ENCODE measurements around the gene RAPGEF5. TPM values are rescaled to one million over a fixed set of nuclear protein-coding genes. Genes with fewer than 3 reads are reported as not detected.

The RAPGEF5 gene
- total and polyA plus RNA-seq, 4 donors, result 7.1 to 54.8 (median 13.0) TPM

DNA sequence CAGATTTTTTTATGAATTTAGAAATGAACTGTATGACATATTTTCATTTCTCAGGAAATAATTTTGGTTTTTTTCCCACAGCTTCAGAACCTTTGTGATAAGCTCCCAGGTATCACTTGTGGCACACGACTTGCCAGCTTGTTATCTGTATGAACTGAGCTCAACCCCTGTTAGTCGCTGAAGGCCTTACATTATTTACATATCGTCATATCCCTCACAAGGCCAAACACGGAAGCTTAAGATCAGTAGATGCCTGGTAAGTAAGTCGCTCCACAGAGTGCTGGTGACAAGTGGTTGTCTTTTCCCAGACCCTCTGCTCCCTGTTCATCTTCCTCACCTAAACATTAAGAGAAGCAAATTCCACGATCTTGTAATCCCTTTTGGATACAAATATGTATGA, 55.2 kb downstream of the RAPGEF5 start:
- Histone ChIP-seq H3K9ac (ENCODE audit: low read depth in 1 of 2, low read length in 2 of 2) (no peak overlapping the region), H3K9me3 (ENCODE audit: control insufficient read depth in 4 of 4, low read length in 3 of 4) (no peaks in the 10 kb centered on the region), H3K36me3 (ENCODE audit: control insufficient read depth in 4 of 4, insufficient read depth in 3 of 4, low read depth in 1 of 4, low read length in 3 of 4) (peaks cover 0 to 5% (median 1%) of the 10 kb centered on the region in 4 donors), H3K27me3 (ENCODE audit: control insufficient read depth in 4 of 4, insufficient read depth in 4 of 4, low read length in 3 of 4) (no peaks in the 10 kb centered on the region), H3K4me1 (ENCODE audit: control insufficient read depth in 4 of 4, insufficient read depth in 4 of 4, low read length in 3 of 4) (no peaks in the 10 kb centered on the region), H3K27ac (ENCODE audit: low read depth in 1 of 2, low read length in 2 of 2) (no peak overlapping the region), H3K4me3 (ENCODE audit: low read depth in 1 of 3, low read length in 3 of 3) (no peak overlapping the region)
- no peak for DNase-seq (ENCODE audit: low spot score)
- 86% methylated on average over 6 of the region's 6 CpGs for WGBS
- TF ChIP-seq RAD21 (IDR thresholded peaks at IDR 0.05) (no peak), TAF1 (conservative IDR thresholded peaks at IDR 0.05) (no peak), YY1 (IDR thresholded peaks at IDR 0.05) (no peak), RXRA (IDR thresholded peaks at IDR 0.05) (no peak), SP1 (IDR thresholded peaks at IDR 0.05) (no peak), EGR1 (IDR thresholded peaks at IDR 0.05; ENCODE audit: low read depth in 2 of 2) (no peak), HNF4G (IDR thresholded peaks at IDR 0.05) (no peak), FOXA1 (IDR thresholded peaks at IDR 0.05) (no peak), HNF4A (conservative IDR thresholded peaks at IDR 0.05) (no peak), NR2F2 (IDR thresholded peaks at IDR 0.05) (no peak), GABPA (IDR thresholded peaks at IDR 0.05 in 1 of 2, conservative IDR thresholded peaks at IDR 0.05 in 1 of 2) (no peak)
- TF ChIP-seq, protein P1, sequence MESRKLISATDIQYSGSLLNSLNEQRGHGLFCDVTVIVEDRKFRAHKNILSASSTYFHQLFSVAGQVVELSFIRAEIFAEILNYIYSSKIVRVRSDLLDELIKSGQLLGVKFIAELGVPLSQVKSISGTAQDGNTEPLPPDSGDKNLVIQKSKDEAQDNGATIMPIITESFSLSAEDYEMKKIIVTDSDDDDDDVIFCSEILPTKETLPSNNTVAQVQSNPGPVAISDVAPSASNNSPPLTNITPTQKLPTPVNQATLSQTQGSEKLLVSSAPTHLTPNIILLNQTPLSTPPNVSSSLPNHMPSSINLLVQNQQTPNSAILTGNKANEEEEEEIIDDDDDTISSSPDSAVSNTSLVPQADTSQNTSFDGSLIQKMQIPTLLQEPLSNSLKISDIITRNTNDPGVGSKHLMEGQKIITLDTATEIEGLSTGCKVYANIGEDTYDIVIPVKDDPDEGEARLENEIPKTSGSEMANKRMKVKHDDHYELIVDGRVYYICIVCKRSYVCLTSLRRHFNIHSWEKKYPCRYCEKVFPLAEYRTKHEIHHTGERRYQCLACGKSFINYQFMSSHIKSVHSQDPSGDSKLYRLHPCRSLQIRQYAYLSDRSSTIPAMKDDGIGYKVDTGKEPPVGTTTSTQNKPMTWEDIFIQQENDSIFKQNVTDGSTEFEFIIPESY (IDR thresholded peaks at IDR 0.05), result no peak
- TF ChIP-seq, protein P2, sequence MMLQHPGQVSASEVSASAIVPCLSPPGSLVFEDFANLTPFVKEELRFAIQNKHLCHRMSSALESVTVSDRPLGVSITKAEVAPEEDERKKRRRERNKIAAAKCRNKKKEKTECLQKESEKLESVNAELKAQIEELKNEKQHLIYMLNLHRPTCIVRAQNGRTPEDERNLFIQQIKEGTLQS (IDR thresholded peaks at IDR 0.05), result no peak
- TF ChIP-seq, protein P3, sequence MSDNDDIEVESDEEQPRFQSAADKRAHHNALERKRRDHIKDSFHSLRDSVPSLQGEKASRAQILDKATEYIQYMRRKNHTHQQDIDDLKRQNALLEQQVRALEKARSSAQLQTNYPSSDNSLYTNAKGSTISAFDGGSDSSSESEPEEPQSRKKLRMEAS (IDR thresholded peaks at IDR 0.05), result no peak
- TF ChIP-seq, protein P4, sequence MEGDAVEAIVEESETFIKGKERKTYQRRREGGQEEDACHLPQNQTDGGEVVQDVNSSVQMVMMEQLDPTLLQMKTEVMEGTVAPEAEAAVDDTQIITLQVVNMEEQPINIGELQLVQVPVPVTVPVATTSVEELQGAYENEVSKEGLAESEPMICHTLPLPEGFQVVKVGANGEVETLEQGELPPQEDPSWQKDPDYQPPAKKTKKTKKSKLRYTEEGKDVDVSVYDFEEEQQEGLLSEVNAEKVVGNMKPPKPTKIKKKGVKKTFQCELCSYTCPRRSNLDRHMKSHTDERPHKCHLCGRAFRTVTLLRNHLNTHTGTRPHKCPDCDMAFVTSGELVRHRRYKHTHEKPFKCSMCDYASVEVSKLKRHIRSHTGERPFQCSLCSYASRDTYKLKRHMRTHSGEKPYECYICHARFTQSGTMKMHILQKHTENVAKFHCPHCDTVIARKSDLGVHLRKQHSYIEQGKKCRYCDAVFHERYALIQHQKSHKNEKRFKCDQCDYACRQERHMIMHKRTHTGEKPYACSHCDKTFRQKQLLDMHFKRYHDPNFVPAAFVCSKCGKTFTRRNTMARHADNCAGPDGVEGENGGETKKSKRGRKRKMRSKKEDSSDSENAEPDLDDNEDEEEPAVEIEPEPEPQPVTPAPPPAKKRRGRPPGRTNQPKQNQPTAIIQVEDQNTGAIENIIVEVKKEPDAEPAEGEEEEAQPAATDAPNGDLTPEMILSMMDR (IDR thresholded peaks at IDR 0.05; ENCODE audit: low read depth, low read length, missing input control), result no peak

DNA sequence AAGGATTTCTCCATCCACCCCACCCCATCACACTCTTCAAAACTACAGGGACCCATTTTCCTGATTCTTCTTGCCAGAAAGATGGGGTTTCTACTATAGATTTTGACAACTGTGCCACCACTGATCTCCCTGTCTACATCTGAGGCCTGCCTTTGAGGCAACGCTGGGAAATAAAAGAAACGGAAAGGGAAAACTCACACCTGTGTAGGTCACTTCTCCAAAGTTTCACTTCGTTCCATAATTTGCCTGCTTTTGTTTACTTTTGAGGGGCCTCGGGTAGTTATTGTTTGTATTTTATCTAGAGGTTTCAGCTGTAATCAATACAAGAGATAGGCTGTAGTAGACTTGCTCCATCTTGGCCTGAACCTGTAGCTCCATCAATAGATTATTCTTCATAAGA, 56.1 kb downstream of the RAPGEF5 start:
- Histone ChIP-seq H3K36me3 (ENCODE audit: control insufficient read depth in 4 of 4, insufficient read depth in 3 of 4, low read depth in 1 of 4, low read length in 3 of 4) (no peaks in the 10 kb centered on the region), H3K9ac (ENCODE audit: low read depth in 1 of 2, low read length in 2 of 2) (no peak overlapping the region), H3K27me3 (ENCODE audit: control insufficient read depth in 4 of 4, insufficient read depth in 4 of 4, low read length in 3 of 4) (no peaks in the 10 kb centered on the region), H3K9me3 (ENCODE audit: control insufficient read depth in 4 of 4, low read length in 3 of 4) (no peaks in the 10 kb centered on the region), H3K27ac (ENCODE audit: low read depth in 1 of 2, low read length in 2 of 2) (no peak overlapping the region), H3K4me3 (ENCODE audit: low read depth in 1 of 3, low read length in 3 of 3) (no peak overlapping the region), H3K4me1 (ENCODE audit: control insufficient read depth in 4 of 4, insufficient read depth in 4 of 4, low read length in 3 of 4) (no peaks in the 10 kb centered on the region)
- no peak for DNase-seq (ENCODE audit: low spot score)
- TF ChIP-seq GABPA (IDR thresholded peaks at IDR 0.05 in 1 of 2, conservative IDR thresholded peaks at IDR 0.05 in 1 of 2) (no peak), TAF1 (conservative IDR thresholded peaks at IDR 0.05) (no peak), JUND (IDR thresholded peaks at IDR 0.05) (no peak), RAD21 (IDR thresholded peaks at IDR 0.05) (no peak), HNF4A (conservative IDR thresholded peaks at IDR 0.05) (no peak), NR2F2 (IDR thresholded peaks at IDR 0.05) (no peak), FOXA1 (IDR thresholded peaks at IDR 0.05) (no peak)
- TF ChIP-seq, protein P1 (IDR thresholded peaks at IDR 0.05), result no peak
- TF ChIP-seq, protein P2 (IDR thresholded peaks at IDR 0.05), result no peak
- WGBS, result 76% methylated on average over 4 of the region's 4 CpGs
